ENCODE measurements around the gene SMARCA2.

DNA sequence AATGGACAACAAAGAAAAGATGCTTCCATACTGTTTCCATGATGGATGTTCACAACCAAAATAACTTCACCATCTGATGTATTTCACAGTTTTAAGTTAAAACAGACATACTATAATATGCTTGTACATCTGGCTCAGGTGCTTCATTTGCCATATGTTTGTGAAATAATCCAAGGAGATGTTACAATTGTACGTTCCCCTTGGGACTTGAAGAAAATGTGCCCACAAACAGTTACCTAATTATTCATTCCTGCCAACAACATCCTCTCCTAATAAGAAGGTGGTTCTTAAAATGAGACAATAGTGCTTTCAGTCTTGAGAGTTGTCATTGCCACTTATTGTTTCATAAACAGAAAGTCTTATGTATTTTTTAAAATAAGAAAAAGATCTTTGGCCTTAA is 33.1 kb upstream of the SMARCA2 start:
- no peak for TF ChIP-seq POLR2AphosphoS5 (IDR thresholded peaks at IDR 0.05)
- TF ChIP-seq, protein P1, sequence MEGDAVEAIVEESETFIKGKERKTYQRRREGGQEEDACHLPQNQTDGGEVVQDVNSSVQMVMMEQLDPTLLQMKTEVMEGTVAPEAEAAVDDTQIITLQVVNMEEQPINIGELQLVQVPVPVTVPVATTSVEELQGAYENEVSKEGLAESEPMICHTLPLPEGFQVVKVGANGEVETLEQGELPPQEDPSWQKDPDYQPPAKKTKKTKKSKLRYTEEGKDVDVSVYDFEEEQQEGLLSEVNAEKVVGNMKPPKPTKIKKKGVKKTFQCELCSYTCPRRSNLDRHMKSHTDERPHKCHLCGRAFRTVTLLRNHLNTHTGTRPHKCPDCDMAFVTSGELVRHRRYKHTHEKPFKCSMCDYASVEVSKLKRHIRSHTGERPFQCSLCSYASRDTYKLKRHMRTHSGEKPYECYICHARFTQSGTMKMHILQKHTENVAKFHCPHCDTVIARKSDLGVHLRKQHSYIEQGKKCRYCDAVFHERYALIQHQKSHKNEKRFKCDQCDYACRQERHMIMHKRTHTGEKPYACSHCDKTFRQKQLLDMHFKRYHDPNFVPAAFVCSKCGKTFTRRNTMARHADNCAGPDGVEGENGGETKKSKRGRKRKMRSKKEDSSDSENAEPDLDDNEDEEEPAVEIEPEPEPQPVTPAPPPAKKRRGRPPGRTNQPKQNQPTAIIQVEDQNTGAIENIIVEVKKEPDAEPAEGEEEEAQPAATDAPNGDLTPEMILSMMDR (IDR thresholded peaks at IDR 0.05): no peak
- no peak for TF ChIP-seq POLR2A (IDR thresholded peaks at IDR 0.05; ENCODE audit: low read depth)

Data from esophagus muscularis mucosa (tissue), 3 donors.